ENCODE measurements around the gene ALG12. TPM values are rescaled to one million over a fixed set of nuclear protein-coding genes. Genes with fewer than 3 reads are reported as not detected.

Gene ALG12
- total and polyA plus RNA-seq, 2 of the 13 experiments (the other 11 are each of a cell fraction or from before 2014, with no cell fraction given), result 7.8 to 15.8 TPM

GRCh38 chr22:49962012-49962750 is 43.9 kb upstream of the ALG12 start (continued):
- TF ChIP-seq ZNF205 (CRISPR knock-in tag; IDR thresholded peaks at IDR 0.05) (no peak), ZNF460 (CRISPR knock-in tag; IDR thresholded peaks at IDR 0.05; ENCODE audit: borderline replicate concordance) (no peak), GTF2F1 (IDR thresholded peaks at IDR 0.05; ENCODE audit: low read length) (no peak), BATF2 (CRISPR knock-in tag; IDR thresholded peaks at IDR 0.05) (0 out of 2 replicates have a peak, but pooled peaks have one; percentile 24), ZNF33B (CRISPR knock-in tag; IDR thresholded peaks at IDR 0.05) (no peak), ZNF713 (CRISPR knock-in tag; IDR thresholded peaks at IDR 0.05) (0 out of 2 replicates have a peak, but pooled peaks have one; percentile 4), RFXAP (CRISPR knock-in tag; IDR thresholded peaks at IDR 0.05; ENCODE audit: borderline replicate concordance) (no peak), PRPF4 (IDR thresholded peaks at IDR 0.05; ENCODE audit: low read depth, low read length, poor library complexity, severe bottlenecking) (no peak), ZNF569 (CRISPR knock-in tag; IDR thresholded peaks at IDR 0.05; ENCODE audit: borderline replicate concordance) (no peak), PAF1 (CRISPR knock-in tag; IDR thresholded peaks at IDR 0.05) (no peak), ZNF605 (CRISPR knock-in tag; IDR thresholded peaks at IDR 0.05) (no peak), ZNF430 (CRISPR knock-in tag; IDR thresholded peaks at IDR 0.05) (0 out of 2 replicates have a peak, but pooled peaks have one; percentile 58)
- TF ChIP-seq, protein P1, sequence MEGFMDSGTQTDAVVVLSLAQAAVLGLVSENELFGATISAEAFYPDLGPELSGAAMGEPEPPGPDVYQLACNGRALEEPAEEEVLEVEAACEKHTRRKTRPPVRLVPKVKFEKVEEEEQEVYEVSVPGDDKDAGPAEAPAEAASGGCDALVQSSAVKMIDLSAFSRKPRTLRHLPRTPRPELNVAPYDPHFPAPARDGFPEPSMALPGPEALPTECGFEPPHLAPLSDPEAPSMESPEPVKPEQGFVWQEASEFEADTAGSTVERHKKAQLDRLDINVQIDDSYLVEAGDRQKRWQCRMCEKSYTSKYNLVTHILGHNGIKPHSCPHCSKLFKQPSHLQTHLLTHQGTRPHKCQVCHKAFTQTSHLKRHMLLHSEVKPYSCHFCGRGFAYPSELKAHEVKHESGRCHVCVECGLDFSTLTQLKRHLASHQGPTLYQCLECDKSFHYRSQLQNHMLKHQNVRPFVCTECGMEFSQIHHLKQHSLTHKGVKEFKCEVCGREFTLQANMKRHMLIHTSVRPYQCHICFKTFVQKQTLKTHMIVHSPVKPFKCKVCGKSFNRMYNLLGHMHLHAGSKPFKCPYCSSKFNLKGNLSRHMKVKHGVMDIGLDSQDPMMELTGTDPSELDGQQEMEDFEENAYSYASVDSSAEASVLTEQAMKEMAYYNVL (CRISPR knock-in tag; IDR thresholded peaks at IDR 0.05; ENCODE audit: borderline replicate concordance), result no peak
- TF ChIP-seq, protein P2, sequence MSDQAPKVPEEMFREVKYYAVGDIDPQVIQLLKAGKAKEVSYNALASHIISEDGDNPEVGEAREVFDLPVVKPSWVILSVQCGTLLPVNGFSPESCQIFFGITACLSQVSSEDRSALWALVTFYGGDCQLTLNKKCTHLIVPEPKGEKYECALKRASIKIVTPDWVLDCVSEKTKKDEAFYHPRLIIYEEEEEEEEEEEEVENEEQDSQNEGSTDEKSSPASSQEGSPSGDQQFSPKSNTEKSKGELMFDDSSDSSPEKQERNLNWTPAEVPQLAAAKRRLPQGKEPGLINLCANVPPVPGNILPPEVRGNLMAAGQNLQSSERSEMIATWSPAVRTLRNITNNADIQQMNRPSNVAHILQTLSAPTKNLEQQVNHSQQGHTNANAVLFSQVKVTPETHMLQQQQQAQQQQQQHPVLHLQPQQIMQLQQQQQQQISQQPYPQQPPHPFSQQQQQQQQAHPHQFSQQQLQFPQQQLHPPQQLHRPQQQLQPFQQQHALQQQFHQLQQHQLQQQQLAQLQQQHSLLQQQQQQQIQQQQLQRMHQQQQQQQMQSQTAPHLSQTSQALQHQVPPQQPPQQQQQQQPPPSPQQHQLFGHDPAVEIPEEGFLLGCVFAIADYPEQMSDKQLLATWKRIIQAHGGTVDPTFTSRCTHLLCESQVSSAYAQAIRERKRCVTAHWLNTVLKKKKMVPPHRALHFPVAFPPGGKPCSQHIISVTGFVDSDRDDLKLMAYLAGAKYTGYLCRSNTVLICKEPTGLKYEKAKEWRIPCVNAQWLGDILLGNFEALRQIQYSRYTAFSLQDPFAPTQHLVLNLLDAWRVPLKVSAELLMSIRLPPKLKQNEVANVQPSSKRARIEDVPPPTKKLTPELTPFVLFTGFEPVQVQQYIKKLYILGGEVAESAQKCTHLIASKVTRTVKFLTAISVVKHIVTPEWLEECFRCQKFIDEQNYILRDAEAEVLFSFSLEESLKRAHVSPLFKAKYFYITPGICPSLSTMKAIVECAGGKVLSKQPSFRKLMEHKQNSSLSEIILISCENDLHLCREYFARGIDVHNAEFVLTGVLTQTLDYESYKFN (CRISPR knock-in tag; conservative IDR thresholded peaks at IDR 0.05), result peak; percentile 40
- TF ChIP-seq, protein P3, sequence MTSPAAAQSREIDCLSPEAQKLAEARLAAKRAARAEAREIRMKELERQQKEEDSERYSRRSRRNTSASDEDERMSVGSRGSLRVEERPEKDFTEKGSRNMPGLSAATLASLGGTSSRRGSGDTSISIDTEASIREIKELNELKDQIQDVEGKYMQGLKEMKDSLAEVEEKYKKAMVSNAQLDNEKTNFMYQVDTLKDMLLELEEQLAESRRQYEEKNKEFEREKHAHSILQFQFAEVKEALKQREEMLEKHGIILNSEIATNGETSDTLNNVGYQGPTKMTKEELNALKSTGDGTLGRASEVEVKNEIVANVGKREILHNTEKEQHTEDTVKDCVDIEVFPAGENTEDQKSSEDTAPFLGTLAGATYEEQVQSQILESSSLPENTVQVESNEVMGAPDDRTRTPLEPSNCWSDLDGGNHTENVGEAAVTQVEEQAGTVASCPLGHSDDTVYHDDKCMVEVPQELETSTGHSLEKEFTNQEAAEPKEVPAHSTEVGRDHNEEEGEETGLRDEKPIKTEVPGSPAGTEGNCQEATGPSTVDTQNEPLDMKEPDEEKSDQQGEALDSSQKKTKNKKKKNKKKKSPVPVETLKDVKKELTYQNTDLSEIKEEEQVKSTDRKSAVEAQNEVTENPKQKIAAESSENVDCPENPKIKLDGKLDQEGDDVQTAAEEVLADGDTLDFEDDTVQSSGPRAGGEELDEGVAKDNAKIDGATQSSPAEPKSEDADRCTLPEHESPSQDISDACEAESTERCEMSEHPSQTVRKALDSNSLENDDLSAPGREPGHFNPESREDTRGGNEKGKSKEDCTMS (CRISPR knock-in tag; conservative IDR thresholded peaks at IDR 0.05), result no peak
- TF ChIP-seq, protein P4, sequence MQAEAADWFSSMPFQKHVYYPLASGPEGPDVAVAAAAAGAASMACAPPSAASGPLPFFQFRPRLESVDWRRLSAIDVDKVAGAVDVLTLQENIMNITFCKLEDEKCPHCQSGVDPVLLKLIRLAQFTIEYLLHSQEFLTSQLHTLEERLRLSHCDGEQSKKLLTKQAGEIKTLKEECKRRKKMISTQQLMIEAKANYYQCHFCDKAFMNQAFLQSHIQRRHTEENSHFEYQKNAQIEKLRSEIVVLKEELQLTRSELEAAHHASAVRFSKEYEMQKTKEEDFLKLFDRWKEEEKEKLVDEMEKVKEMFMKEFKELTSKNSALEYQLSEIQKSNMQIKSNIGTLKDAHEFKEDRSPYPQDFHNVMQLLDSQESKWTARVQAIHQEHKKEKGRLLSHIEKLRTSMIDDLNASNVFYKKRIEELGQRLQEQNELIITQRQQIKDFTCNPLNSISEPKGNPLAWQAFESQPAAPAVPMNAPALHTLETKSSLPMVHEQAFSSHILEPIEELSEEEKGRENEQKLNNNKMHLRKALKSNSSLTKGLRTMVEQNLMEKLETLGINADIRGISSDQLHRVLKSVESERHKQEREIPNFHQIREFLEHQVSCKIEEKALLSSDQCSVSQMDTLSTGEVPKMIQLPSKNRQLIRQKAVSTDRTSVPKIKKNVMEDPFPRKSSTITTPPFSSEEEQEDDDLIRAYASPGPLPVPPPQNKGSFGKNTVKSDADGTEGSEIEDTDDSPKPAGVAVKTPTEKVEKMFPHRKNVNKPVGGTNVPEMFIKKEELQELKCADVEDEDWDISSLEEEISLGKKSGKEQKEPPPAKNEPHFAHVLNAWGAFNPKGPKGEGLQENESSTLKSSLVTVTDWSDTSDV (CRISPR knock-in tag; IDR thresholded peaks at IDR 0.05), result no peak; the same call in 1 of the 2 replicates
